Inflammatory macrophage treated with lipopolysaccharide for 4 hours (primary cell): Measurements from ENCODE around the gene NOD1.
"Not testable (repeated sequence)": the region's sequence is repeated elsewhere in the genome, so short reads cannot be mapped to it uniquely, and the experiment has no call there.

Experiments used
- DNase-seq: peaks from one replicate; pipeline ENCODE4 v3.0.0-alpha.2; 2020

Gene NOD1

DNA sequence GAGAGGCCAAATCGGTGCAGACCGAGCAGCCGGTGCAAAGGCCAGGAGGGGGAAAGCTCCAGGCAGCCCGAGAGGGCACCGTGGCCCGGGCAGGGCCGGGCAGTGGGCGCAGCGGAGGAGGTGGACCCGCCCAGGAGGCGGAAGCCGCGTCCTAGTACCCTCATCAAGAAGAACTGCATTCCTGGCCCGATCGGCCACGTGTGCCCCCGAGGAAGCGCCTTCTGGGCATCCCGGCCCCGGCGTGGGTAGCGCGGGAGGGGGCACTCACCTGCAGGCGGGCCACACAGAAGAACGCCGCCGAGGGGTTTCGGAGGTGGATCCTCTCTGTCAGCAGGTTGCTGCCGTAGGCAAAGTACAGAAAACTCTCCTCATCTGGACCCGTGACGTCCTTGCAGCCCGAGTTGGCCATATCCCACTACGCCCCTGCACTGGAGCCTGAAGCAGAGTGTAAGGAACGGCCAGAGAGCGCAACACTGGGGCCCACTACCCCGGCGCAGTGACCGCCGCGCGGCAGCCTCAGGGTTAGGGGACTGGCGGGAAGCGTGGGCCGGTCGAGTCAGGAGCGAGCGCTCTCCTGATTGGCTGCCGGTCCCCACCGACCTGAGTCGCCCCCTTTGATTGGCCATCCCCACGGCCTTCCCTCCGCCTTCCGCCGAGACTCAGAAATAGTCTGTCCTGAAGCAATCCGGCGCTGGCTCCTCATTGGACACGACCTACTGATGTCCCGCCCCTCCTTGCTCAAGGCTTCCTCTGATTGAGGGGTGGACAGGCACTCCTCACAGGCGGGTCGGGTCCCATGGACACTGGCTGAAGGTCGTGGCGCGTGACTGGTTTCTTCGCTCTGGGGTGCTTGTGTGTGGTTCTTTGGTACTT is 26.0 kb upstream of the NOD1 start, which contains the start of gene GGCT:
GGCT (minus strand) TSS at position 529 of the 873 bp plus-strand sequence; CDS start at position 409, 120 bp downstream.
- DNase-seq, result peak; percentile 99

DNA sequence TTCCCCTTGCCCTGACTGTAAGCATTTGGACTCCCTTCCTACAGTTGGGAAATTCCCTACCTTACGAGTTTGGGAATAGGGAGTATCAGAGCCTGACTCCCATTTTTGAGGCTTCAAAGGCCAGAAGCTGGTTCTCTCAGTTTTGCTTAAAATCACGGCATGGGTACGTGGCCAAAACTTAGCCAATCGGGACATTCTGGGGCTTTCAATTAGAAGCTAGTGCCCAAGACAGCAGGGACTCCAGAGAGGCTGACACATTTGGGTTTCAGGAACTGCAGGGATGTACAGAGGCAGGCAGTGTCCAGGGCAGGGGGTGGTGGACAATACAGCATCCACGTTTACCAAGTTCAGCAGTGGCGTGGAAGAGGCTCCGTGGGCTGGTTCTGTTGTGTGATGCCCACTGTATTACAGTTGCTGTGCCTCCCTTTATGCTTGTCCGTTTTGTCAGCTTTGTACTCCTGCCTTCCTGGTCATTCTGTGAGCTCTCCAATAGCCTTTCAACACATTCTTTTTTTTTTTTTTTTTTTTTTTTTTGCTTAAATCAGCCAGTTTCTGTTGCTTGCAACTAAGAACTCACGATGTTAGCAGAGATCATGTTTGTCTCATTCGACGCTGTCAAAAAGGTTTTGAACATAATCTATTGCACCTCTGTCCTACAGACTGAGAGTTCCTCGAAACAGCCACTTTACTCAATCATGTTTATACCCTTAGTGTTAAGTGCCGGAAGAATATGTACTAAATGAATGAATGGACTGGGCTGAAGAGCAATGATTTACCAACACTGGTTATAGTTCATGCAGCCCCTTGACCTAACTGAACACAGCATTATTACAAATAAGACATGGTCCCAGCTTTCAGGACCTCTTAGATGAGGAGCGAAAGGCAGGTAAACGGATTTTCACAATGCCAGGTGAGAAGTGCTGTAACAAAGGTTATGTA is 25.0 kb upstream of the NOD1 start:
- DNase-seq, result no peak

DNA sequence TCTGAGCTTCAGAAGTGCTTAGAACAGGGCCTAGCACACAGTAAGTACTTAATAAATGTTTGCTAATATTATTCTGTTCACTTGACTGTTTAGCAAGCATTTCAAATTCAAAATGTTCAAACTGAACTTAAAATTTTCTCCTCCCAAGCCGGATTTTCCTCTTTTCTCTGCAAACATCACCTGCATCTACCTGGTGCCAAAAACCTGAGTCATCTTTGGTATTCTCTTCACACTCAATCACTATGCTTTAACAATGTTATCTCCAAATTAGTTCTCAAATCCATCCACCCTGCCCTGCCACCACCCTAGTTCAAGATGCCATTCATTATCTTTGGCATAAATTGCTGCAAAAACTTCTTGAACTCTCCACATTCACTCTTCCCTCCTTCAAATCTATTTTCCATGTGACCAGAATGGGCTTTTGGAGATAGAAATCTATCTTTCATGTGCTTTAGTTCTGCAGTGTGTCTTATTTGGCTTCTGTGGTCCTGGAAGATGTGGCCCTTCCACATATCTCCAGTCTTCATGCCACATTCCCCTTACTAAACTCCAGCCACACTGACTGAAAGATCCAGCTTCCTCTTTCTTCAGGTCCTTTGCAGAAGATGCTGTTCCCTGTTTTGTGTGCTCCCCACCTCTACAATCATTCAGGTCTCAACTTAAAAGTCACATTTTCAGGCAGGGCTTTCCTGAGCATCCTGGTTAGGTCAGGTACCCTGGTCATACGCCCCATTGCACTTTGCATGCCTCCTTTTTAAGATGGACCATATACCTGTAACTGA is 24.1 kb upstream of the NOD1 start:
- DNase-seq, result no peak

DNA sequence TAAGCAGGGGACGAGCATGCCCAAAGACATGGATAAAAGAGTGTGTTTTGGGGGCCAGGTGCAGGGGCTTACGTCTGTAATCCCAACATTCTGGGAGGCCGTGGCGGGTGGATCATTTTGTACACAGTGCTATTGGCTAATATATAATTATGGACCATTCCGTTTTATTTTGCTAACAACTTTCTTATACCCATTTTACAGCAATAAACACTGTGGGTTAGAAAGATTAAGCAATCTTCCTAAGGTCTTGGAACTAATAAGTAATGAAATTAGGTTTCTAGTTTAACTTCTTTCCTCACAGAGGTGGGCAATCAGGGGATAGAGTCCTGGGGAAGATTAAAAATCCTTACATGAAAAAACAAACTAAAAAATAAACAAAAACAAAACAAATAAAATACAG is 22.7 kb upstream of the NOD1 start:
- DNase-seq, result no peak

DNA sequence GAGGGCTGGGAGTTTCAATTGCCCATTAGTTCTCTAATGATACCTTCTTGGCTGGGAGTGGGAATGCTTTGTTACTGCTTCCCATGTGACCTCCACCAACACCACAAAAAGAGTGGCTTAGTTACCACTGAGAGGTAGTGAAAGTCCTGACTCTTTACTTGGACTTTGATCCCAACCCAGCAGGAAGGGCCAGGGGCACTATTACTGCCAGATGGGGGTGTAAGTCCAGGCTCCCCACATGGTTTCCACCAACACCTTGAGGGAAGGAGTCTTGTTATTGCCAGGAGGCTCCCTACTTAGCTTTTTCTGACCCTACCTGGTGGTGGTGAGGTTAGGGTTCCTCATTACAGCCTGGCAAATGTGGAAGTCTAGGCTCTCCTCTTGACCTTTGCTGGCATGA is 14.6 kb upstream of the NOD1 start:
- DNase-seq, result no peak

DNA sequence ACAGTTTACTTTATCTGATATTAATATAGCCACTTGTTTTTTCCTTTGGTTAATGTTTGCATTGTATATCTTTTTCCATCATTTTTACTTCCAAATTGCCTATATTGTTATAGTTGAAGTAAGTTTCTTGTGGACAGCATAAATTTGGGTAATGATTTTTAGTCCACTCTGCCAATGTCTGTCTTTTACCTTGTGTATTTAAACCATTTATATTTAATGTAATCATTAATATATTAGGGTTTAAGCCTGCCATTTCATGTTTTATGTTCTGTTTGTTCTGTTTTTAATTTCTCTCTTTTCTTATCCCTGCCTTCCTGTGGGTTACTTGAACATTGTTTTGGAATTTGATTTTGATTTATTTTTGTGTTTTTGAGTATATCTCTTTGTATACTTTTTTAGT is 12.8 kb upstream of the NOD1 start:
- no peak for DNase-seq

DNA sequence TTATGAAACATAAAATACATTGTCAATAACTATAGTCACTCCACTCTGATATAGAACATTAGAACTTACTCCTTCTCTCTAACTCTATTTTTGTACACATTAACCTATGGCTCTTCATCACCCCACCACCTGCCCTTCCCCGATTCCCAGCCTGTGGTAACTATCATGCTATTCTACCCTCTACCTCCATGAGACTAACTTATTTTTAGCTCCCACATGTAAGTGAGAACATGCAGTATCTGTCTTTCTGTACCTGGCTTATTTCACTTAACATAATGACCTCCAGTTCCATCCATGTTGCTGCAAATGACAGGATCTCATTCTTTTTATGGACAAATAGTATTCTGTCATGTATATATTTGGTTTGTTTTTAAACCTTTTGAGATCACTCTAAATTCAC is 8.8 kb upstream of the NOD1 start:
- DNase-seq, result no peak

DNA sequence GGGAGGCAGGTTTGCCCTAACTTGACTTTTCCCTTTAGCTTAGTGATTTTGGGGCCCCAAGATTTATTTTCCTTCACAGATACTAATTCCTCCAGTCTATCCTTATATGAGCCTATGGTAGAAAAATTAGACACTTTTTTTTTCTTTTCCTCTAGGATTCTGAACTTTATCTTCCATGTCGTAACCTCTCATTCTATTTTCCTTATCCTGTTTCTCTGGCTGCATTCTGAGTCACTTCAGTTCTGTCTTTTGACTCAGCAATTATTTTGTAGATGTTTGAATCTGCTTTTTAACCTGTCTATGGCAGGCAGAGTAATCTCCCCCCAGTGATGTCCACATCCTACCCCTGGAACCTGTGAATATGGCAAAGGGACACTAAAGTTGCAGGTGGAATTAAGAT is 7.1 kb upstream of the NOD1 start:
- no peak for DNase-seq

DNA sequence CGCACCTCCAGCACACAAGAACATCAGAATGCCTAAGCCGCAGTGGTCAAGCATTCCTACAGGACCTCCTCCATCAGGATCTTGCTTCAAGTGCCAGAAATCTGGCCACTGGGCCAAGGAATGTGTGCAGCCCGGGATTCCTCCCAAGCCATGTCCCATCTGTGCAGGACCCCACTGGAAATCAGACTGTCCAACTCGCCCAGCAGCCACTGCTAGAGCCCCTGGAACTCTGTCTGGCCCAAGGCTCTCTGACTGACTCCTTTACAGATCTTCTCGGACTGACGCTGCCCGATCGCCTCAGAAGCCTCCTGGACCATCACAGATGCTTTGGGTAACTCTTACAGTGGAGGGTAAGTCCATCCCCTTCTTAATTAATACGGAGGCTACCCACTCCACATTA is 2.8 kb upstream of the NOD1 start:
- not testable (repeated sequence) for DNase-seq

DNA sequence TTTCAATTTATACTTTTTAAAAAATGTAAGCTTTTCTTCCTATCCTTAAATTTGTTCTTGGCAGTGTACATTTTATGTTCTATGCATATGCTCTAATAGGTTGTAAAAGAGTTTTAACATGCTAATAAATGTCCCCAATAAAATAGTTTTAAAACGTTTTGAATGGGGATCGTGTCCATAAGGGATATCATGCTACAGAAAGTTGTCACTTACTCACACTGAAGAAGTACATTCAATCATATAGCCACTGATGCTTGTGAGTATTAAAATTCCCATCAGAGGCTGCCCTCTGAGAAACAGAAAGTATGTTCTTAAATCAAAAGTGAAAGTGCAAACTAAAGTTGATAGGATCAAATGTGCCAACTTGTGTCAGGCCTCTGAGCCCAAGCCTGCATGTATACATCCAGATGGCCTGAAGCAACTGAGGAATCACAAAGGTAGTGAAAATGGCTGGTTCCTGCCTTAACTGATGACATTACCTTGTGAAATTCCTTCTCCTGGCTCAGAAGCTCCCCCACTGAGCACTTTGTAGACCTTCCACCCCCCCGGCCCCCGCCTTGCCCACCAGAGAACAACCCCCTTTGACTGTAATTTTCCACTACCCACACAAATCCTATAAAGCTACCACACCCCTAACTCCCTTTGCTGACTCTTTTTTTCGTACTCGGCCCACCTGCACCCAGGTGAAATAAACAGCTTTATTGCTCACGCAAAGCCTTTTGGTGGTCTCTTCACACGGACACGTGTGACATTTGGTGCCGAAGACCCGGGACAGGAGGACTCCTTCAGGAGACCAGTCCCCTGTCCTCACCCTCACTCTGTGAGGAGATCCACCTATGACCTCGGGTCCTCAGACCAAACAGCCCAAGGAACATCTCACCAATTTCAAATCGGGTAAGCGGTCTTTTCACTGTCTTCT is 877 bp upstream of the NOD1 start:
- DNase-seq, result peak; percentile 89

DNA sequence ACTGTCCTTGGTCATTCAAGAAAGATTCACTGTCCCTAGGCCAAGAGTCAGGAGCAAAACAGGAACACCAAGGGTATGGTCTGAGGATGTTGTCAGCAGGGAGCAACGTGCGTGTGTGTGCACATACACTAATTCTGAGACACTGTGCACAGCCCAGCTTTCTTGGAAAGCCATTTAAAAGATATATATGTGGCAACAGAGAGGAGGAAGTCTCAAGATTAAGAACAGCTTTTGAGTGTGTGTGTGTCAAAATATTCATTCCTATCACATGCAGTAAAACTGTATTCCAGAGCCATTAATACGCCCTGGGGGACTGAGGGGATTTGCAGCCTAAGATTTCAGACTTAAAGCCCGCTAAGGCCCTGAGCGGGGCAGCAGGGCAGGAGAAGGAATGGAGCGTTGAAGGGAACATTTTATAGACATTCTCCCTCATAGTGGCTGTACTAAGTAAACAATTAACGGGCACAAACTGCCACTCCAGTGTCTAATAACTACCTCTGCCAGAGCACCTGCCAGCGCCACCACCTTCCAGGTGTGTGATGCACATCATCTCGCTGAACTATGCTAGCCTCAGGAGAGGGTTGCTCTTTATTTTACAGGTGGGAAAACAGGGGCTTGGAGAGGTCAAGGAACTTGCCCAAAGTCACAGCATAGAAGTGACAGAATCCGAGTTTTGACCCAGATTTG is 2.0 kb downstream of the NOD1 start:
- DNase-seq, result peak; percentile 77

DNA sequence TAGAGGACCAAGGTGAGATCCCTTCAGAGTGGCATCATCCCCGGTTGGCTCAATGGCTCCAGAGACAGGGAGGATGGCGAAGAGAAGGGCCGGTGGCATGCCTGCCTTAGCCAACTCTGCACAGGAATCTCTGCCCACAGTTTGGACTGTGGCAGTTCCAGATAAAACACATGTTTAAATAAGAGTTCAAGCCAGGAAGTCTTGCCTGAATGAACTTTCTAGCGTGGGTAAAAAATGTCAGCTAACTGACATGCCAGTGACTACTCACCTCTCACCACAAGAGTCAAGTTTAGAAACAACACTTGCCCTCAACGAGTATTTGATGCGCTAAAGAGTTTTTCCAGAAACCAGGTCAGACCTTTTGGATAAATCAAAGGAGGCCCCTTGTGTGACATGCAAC is 3.0 kb downstream of the NOD1 start:
- DNase-seq, result no peak

DNA sequence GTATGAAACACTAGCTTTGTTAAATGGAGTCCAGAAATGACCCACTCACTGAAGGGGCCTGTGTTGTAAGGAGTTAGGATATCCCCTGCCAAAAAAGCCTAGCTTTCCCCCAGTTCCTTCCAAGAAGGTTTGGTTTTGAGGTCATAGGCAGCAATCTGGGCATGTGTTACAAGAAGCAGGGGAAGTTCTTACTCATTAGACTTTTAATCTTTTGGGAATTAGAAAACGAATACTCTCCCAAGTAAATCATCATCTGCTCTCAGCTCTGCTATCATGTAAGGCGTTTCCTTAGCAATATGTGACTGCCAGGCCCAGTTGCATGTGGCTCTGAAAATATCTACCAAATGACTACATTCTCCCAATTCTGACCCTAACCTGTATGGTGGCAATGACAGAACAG is 3.7 kb downstream of the NOD1 start:
- DNase-seq, result peak; percentile 62

DNA sequence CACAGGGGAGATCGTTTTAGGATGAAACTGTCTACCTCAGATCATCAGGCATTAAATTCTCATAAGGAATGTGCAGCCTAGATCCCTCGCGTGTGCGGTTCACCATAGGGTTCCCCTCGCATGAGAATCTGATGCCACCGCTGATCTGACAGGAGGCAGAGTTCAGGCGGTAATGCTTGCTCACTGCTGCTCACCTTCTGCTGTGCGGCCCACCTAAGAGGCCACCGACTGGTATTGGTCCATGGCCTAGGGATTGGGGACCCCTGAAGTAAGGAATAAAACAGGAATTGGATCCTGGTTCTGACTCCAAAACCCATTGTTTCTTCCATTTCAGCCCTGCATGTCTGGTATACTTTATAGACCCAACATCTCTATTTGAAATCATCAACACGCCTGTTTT is 4.1 kb downstream of the NOD1 start:
- no peak for DNase-seq

DNA sequence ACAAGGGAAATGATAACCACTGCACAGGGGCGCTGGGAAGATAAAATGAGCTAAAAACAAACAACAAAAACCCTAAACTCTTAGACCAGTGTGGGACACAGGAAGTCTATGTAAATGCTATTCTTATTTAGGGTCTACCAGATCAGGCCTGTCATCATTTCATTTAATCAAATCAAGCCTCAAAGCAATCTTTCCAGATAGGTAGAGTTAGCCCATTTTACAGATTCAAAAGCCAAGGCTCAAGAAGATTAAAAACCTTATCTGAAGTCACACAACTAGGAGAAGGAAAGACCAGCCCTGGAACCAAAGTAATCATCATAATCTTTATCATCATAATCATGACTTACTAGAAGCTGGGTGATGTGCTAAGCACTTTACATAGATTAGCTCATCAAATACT is 4.7 kb downstream of the NOD1 start:
- DNase-seq, result no peak

DNA sequence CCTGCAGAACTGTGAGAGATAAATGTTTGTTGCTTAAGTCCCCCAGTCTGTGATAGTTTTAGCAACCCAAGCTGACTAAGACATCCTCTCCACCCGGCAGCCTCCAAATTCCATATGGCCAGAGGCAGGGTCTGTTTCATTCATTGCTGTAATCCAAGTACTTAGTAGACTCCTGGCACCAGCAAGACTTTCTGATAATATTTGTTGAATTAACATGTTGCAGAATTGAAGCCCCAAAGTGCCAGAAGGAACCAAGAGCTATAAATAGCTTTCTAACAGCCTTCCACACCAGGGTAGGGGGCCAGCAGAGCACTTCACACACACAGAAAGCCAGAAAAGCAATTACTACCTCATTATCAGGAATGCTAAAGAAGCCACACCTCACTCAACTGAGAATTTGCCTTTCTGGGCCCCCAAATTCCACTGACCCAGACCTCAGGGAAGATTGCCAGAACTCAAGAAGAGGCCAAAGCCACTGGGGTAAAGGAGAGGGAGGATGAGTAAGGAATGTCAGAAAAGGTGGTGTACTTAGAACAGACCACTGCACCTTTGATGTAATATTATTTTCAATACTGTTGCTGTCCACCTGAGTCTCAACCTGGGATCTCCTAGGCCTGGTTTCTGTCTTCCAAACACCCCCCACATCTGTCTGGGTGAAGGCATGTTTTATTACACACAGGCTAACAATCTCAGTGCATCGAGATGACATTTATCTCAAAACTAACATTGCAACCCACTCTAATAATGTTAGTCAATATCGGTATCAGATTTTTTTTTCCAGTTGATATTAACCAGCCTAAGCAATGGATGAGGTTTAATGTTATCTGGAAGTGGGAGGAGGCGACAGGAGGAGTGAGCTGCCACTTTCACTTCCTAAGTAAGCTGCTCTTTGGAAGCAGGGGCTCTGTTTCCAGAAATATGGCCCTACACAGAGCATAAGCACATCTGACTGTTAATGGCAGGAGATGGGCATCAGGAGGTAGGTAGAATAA is 5.5 kb downstream of the NOD1 start:
- DNase-seq, result peak; percentile 32

DNA sequence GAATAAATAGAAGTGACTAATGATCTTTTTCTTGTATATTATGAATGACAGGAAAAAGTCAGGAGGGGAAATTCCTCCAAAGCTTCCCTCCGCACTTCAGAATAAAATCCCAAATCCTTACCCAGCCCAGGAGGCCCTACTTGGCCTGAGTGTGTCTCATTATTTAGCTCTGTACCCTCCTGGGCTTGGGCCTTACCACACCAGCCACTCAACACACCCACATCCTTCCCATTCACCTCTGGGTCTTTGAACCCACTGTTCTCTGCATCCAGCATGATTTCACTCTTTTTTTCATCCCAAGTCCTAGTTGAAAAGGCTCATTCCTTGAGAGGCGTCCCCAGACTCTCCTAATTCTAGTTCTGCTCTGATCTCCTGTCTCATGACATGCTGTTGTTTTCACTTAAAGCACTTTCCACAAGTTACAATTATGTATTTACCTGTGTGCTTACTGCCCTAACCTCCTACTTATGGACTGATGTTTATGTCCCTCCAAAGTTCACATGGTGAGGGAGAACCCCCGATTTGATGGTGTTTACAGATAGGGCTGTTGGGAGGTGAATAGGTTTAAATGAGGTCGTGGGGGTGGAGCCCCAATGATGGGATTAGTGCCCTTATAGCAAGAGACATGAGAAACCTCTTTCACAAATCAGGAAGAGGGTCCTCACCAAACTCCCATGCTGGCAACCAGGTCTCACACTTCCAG is 6.4 kb downstream of the NOD1 start:
- DNase-seq, result no peak

DNA sequence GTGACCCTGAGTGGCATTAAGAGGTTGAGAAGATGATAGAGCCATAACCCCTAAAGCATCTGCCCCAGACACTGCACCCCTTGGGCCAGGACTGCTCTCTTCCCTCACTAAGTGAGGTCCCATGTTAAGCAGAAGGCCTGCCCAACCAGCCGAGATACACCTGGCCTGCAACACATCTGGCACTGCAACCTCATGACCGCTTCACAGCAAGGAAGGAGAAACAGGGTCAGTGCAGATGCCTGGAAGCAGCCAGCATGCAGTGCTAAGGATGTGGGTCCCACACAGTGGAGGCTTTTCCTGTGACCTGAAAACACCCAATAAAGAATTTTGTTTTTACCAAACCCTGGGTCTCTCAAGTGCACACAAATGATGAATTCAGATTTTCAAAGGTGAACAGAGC is 7.4 kb downstream of the NOD1 start:
- no peak for DNase-seq

DNA sequence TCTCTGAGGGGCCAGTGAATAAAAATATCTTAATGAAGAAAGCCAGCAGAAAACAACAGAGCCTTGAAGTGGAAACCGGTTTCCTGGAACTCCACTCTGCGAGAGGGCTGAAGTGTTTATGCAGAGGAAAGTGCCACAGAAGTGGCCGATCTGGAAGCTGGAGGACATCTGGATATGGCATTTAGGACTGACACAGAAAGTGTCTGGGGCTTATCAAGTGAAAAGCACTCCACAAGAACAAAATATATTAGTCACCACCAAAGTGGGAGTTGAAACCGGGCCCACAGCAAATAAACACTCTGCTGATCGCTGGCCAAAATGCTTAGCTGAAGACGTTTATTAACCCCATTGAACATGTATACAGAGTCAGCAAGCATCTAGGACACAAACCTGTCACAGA is 7.8 kb downstream of the NOD1 start:
- DNase-seq, result no peak
